Ishikawa (cell line): ENCODE data around the gene TEX54.

ENCODE experiments used
- CEBPB ChIP-seq: IDR thresholded peaks from 2 replicates; pipeline ENCODE4 v1.6.1; 2012
- CREB1 ChIP-seq: IDR thresholded peaks from 2 replicates; pipeline ENCODE4 v1.6.1; 2012; ENCODE audit warnings: low read depth
- EGR1 ChIP-seq: IDR thresholded peaks from 2 replicates; pipeline ENCODE4 v1.6.1; 2012
- EP300 ChIP-seq: IDR thresholded peaks from 2 replicates; pipeline ENCODE4 v1.6.1; 2012; ENCODE audit warnings: borderline replicate concordance
- FOXM1 ChIP-seq: IDR thresholded peaks from 2 replicates; pipeline ENCODE4 v1.6.1; 2012; ENCODE audit warnings: low read depth, borderline replicate concordance
- MAX ChIP-seq: IDR thresholded peaks from 2 replicates; pipeline ENCODE4 v1.6.1; 2012
- NFIC ChIP-seq: IDR thresholded peaks from 2 replicates; pipeline ENCODE4 v1.6.1; 2012
- RAD21 ChIP-seq: IDR thresholded peaks from 2 replicates; pipeline ENCODE4 v1.6.1; 2012; ENCODE audit warnings: low read depth
- REST ChIP-seq: IDR thresholded peaks from 2 replicates; pipeline ENCODE4 v1.6.1; 2012; ENCODE audit warnings: low read depth, mild to moderate bottlenecking
- TAF1 ChIP-seq: IDR thresholded peaks from 2 replicates; pipeline ENCODE4 v1.6.1; 2012; ENCODE audit warnings: low read depth, mild to moderate bottlenecking
- TCF12 ChIP-seq: IDR thresholded peaks from 2 replicates; pipeline ENCODE4 v1.6.1; 2012; ENCODE audit warnings: low read depth
- TEAD4 ChIP-seq: IDR thresholded peaks from 2 replicates; pipeline ENCODE4 v1.6.1; 2012
- USF1 ChIP-seq: IDR thresholded peaks from 2 replicates; pipeline ENCODE4 v1.6.1; 2012
- YY1 ChIP-seq: IDR thresholded peaks from 2 replicates; pipeline ENCODE4 v1.6.1; 2012; ENCODE audit warnings: low read depth
- ZBTB7A ChIP-seq: IDR thresholded peaks from 2 replicates; pipeline ENCODE4 v1.6.1; 2012; ENCODE audit warnings: low read depth

Gene TEX54

GRCh38 chr11:62880231-62880802 lies 47.7 kb upstream of the TEX54 start:
- TF ChIP-seq ZBTB7A (peak; percentile 47; the same call in 1 of the 2 replicates), EP300 (no peak), RAD21 (no peak), TAF1 (no peak), EGR1 (peak; percentile 91)

GRCh38 chr11:62879235-62879978 lies 46.8 kb upstream of the TEX54 start:
- TF ChIP-seq TEAD4: no peak
- TF ChIP-seq EGR1: no peak
- TF ChIP-seq MAX: no peak
- TF ChIP-seq TCF12: no peak
- TF ChIP-seq CEBPB: no peak
- no peak for TF ChIP-seq ZBTB7A
- no peak for TF ChIP-seq CREB1
- TF ChIP-seq USF1: no peak
- no peak for TF ChIP-seq RAD21
- TF ChIP-seq FOXM1: no peak
- no peak for TF ChIP-seq NFIC
- TF ChIP-seq REST: no peak

- TF ChIP-seq MAX: no peak
- no peak for TF ChIP-seq EP300
- TF ChIP-seq TAF1: no peak
- no peak for TF ChIP-seq CEBPB
- no peak for TF ChIP-seq FOXM1
- no peak for TF ChIP-seq RAD21
- TF ChIP-seq EGR1: no peak
- no peak for TF ChIP-seq NFIC
- TF ChIP-seq ZBTB7A: no peak
- no peak for TF ChIP-seq REST
- no peak for TF ChIP-seq TCF12
- TF ChIP-seq YY1: no peak
- TF ChIP-seq TEAD4: no peak
- TF ChIP-seq CREB1: no peak
- no peak for TF ChIP-seq USF1
Measured at GRCh38 chr11:62876712-62877111, 44.1 kb upstream of the TEX54 start.

GRCh38 chr11:62875698-62876478 lies 43.2 kb upstream of the TEX54 start:
- TF ChIP-seq YY1 (no peak), REST (no peak), USF1 (no peak), RAD21 (no peak), FOXM1 (no peak), EP300 (no peak), MAX (no peak), TAF1 (no peak), TCF12 (no peak), EGR1 (no peak), CREB1 (no peak), ZBTB7A (no peak), NFIC (no peak), TEAD4 (no peak)
